CD14-positive monocyte (primary cell): ENCODE data around the gene TTPAL. TPM values are rescaled to one million over a fixed set of nuclear protein-coding genes. Genes with fewer than 3 reads are reported as not detected.

Experiments used
- DNase-seq, 3 donors: peaks; one replicate each; pipeline ENCODE4 v3.0.0-alpha.2; 2011 to 2022
- H2AFZ ChIP-seq: 2 replicates; pipeline ENCODE4 v1.6.0; 2012; ENCODE audit warnings: mild to moderate bottlenecking, low read depth, low read length, inconsistent platforms; ENCODE audit not compliant: insufficient read depth, poor library complexity, severe bottlenecking
- H3K27ac ChIP-seq, 2 donors: 1 replicate in 1 of 2; 2 replicates in 1 of 2; pipeline ENCODE4 v1.5.1; 2012 to 2013; ENCODE audit warnings: low read length in 2 of 2, control low read depth in 1 of 2, inconsistent platforms in 1 of 2, low read depth in 1 of 2, mild to moderate bottlenecking in 1 of 2
- H3K27me3 ChIP-seq, 2 donors: one replicate each; pipeline versions ENCODE4 v1.6.0 to v1.6.1; 2011 to 2013; ENCODE audit warnings: low read length in 2 of 2; ENCODE audit not compliant: control insufficient read depth in 2 of 2, insufficient read depth in 2 of 2
- H3K36me3 ChIP-seq, 2 donors: replicated peaks in 1 of 2; 1 replicate in 1 of 2; 2 replicates in 1 of 2; pipeline versions ENCODE4 v1.5.1 to v1.6.1; 2012 to 2013; ENCODE audit warnings: low read length in 2 of 2, control low read depth in 1 of 2, inconsistent platforms in 1 of 2, mild to moderate bottlenecking in 1 of 2; ENCODE audit not compliant: insufficient read depth in 2 of 2, control insufficient read depth in 1 of 2
- H3K4me1 ChIP-seq, 2 donors: 1 replicate in 1 of 2; 2 replicates in 1 of 2; pipeline versions ENCODE4 v1.5.1 to v1.6.1; 2012 to 2013; ENCODE audit warnings: low read length in 2 of 2, control low read depth in 1 of 2, inconsistent platforms in 1 of 2, mild to moderate bottlenecking in 1 of 2, moderate library complexity in 1 of 2; ENCODE audit not compliant: insufficient read depth in 2 of 2, control insufficient read depth in 1 of 2
- H3K4me2 ChIP-seq: replicated peaks from 2 replicates; pipeline ENCODE3; 2012; ENCODE audit warnings: low read length, moderate library complexity, mild to moderate bottlenecking; ENCODE audit not compliant: poor library complexity, severe bottlenecking; ENCODE audit errors: extremely low read depth
- H3K4me3 ChIP-seq, 3 experiments: fragments of 200-600 bp in 1 of 3; sonication (generic) in 1 of 3; replicated peaks in 1 of 3; 1 replicate in 2 of 3; 2 replicates in 1 of 3; pipeline ENCODE4 v1.5.1; 2011 to 2013; ENCODE audit warnings: low read length in 3 of 3, mild to moderate bottlenecking in 3 of 3, control low read depth in 2 of 3, low read depth in 2 of 3, inconsistent platforms in 1 of 3, moderate library complexity in 1 of 3
- H3K79me2 ChIP-seq: 2 replicates; pipeline ENCODE4 v1.6.0; 2012; ENCODE audit warnings: mild to moderate bottlenecking, control low read depth, inconsistent platforms, low read length, moderate library complexity; ENCODE audit not compliant: insufficient read depth
- H3K9ac ChIP-seq: 2 replicates; pipeline ENCODE4 v1.6.0; 2017; ENCODE audit warnings: low read length, mild to moderate bottlenecking; ENCODE audit not compliant: insufficient read depth, poor library complexity, severe bottlenecking
- H3K9me3 ChIP-seq, 2 donors: replicated peaks in 1 of 2; 1 replicate in 1 of 2; 2 replicates in 1 of 2; pipeline versions ENCODE4 v1.5.1 to v1.6.1; 2012 to 2013; ENCODE audit warnings: low read length in 2 of 2, control low read depth in 1 of 2; ENCODE audit not compliant: control insufficient read depth in 1 of 2, insufficient read depth in 1 of 2
- H4K20me1 ChIP-seq: 2 replicates; pipeline ENCODE4 v1.6.0; 2012; ENCODE audit warnings: mild to moderate bottlenecking, low read length, control low read depth, moderate library complexity; ENCODE audit not compliant: insufficient read depth
- H3K27ac Mint-ChIP-seq, 7 donors: one replicate each; pipeline ENCODE4 v1.8.0; 2020; ENCODE audit warnings: mild to moderate bottlenecking in 7 of 7, mixed read lengths in 7 of 7, moderate library complexity in 6 of 7, inconsistent platforms in 2 of 7
- H3K27me3 Mint-ChIP-seq, 3 donors: one replicate each; pipeline ENCODE4 v1.8.0; 2021 to 2022; ENCODE audit warnings: low read depth in 3 of 3, mild to moderate bottlenecking in 3 of 3, mixed read lengths in 3 of 3, moderate library complexity in 3 of 3, inconsistent platforms in 1 of 3
- H3K36me3 Mint-ChIP-seq, 2 donors: one replicate each; pipeline ENCODE4 v1.8.0; 2020; ENCODE audit warnings: mixed read lengths in 2 of 2, inconsistent platforms in 1 of 2, mild to moderate bottlenecking in 1 of 2
- H3K4me1 Mint-ChIP-seq: one replicate; pipeline ENCODE4 v1.8.0; 2020; ENCODE audit warnings: mild to moderate bottlenecking, mixed read lengths
- H3K4me3 Mint-ChIP-seq, 2 donors: one replicate each; pipeline ENCODE4 v1.8.0; 2020; ENCODE audit warnings: mild to moderate bottlenecking in 2 of 2, mixed read lengths in 2 of 2, moderate library complexity in 1 of 2
- H3K9me3 Mint-ChIP-seq, 7 donors: one replicate each; pipeline ENCODE4 v1.8.0; 2020 to 2022; ENCODE audit warnings: mixed read lengths in 7 of 7, mild to moderate bottlenecking in 6 of 7, moderate library complexity in 6 of 7, inconsistent platforms in 2 of 7
- WGBS: methylation state at CpG from one replicate; pipeline ENCODE4 v1.1.5; 2013; ENCODE audit warnings: missing lambda C conversion rate; ENCODE audit not compliant: insufficient coverage; 5-methylcytosine and 5-hydroxymethylcytosine counted together
- intact Hi-C, 2 donors: fragments of 100-400 bp; cut with micrococcal nuclease; formaldehyde crosslinking; loops; one replicate each; pipeline versions ENCODE4 v1.15.0 to v1.15.1; 2023
- polyA plus RNA-seq, 3 donors: library from polyadenylated mRNA; depleted of rRNA in 1 of 3; unstranded in 2 of 3; stranded (reverse) in 1 of 3; fragments of 300-500 nt in 2 of 3; fragments of >200 nt in 1 of 3; fragmentation: Illumina TruSeq in 2 of 3; gene quantifications; 1 replicate in 2 of 3; 2 replicates in 1 of 3; pipeline ENCODE4 v1.2.3, GENCODE V29; 2012 to 2021
- TF ChIP-seq, protein P1 (sequence below): fragments of 200-600 bp; IDR thresholded peaks from one replicate; pipeline ENCODE4 v1.8.0; 2022; ENCODE audit warnings: antibody characterized with exemption, mild to moderate bottlenecking

The TTPAL gene
- polyA plus RNA-seq, 3 donors, result 1.5 to 4.9 (median 3.0) TPM

DNA sequence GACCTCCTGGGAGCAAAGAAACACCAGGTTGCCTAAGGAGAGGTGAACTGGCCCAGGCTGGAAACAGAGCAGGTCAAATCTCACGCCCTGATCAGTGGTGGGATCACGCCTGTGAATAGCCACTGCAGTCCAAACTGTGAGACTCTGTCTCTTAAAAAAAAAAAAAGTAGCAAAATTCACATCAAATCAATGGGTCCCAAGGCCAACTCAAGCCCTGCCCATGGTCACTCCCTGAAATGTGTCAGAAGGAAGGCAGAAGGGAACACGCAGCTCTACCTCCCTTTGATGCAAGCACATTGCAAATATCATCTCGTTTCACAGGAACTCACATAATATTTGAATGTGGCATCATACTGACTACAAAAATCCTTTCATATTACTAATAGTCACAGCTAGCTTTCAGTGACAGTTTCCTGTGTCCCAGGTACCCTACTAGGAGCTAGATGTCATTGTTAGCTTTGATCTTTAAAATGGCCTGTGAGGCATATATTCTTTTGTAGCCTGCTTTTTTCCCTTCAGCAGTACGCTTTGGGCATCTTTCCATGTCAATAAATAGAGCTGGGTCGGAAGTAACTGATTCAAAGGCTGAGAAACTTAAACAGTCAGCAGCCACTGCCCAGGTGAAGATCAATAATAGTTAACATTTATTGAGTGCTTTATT, 14.4 kb upstream of the TTPAL start:
- DNase-seq, result no peak
- no peaks in the 10 kb centered on the region for H3K4me1 Mint-ChIP-seq
- no peak overlapping the region for H2AFZ ChIP-seq
- H3K27ac Mint-ChIP-seq, result no peak overlapping the region
- no peak overlapping the region for H3K27ac ChIP-seq
- no peak overlapping the region for H3K9ac ChIP-seq
- H3K4me2 ChIP-seq, result no peak overlapping the region
- H3K4me1 ChIP-seq, result no peaks in the 10 kb centered on the region
- H3K9me3 ChIP-seq, result no peaks in the 10 kb centered on the region
- peaks cover 0 to 2% (median 1%) of the 10 kb centered on the region in 3 donors for H3K27me3 Mint-ChIP-seq
- H3K36me3 ChIP-seq, result no peaks in the 10 kb centered on the region
- H3K9me3 Mint-ChIP-seq, result no peaks in the 10 kb centered on the region
- TF ChIP-seq, protein P1, sequence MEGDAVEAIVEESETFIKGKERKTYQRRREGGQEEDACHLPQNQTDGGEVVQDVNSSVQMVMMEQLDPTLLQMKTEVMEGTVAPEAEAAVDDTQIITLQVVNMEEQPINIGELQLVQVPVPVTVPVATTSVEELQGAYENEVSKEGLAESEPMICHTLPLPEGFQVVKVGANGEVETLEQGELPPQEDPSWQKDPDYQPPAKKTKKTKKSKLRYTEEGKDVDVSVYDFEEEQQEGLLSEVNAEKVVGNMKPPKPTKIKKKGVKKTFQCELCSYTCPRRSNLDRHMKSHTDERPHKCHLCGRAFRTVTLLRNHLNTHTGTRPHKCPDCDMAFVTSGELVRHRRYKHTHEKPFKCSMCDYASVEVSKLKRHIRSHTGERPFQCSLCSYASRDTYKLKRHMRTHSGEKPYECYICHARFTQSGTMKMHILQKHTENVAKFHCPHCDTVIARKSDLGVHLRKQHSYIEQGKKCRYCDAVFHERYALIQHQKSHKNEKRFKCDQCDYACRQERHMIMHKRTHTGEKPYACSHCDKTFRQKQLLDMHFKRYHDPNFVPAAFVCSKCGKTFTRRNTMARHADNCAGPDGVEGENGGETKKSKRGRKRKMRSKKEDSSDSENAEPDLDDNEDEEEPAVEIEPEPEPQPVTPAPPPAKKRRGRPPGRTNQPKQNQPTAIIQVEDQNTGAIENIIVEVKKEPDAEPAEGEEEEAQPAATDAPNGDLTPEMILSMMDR, result no peak
- 100% methylated on average over 2 of the region's 6 CpGs for WGBS
- no peaks in the 10 kb centered on the region for H3K27me3 ChIP-seq
- no peaks in the 10 kb centered on the region for H3K36me3 Mint-ChIP-seq
- no peaks in the 10 kb centered on the region for H3K79me2 ChIP-seq
- intact Hi-C loops, result loop anchor here in 1 of 2 donors (10.0 kb wide), 1 partner anchor 76 kb away; no protein-coding TSS in a partner anchor
- H4K20me1 ChIP-seq, result no peaks in the 10 kb centered on the region
- H3K4me3 ChIP-seq, result no peak overlapping the region
- peak overlapping the region in 1 of 2 donors; percentile 9 for H3K4me3 Mint-ChIP-seq

DNA sequence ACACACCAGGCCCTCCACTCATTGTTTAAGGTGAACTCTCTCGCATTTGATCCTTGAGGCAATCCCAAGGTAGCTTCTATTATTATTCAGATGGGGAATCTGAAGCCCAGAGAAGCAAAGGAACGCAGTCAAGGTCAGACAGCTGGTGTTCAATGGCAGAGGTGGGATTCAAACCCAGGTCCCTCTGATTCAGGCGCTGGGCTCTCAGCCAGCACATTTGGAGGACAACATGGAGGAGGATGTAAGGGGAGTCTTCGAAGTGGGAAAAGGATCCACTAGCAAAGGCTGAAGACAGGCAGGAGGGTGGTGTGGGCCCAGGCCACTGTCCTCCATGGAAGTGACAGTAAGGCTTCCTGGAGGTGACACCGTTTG, 13.9 kb upstream of the TTPAL start:
- Mint-ChIP-seq H3K27ac (no peak overlapping the region), H3K36me3 (no peaks in the 10 kb centered on the region), H3K4me3 (no peak overlapping the region), H3K9me3 (no peaks in the 10 kb centered on the region), H3K27me3 (peaks cover 0 to 2% (median 1%) of the 10 kb centered on the region in 3 donors), H3K4me1 (no peaks in the 10 kb centered on the region)
- H3K27me3 ChIP-seq, result no peaks in the 10 kb centered on the region
- TF ChIP-seq, protein P1, result no peak
- no peak overlapping the region for H3K27ac ChIP-seq
- no peak overlapping the region for H2AFZ ChIP-seq
- no peak for DNase-seq
- no peak overlapping the region for H3K4me3 ChIP-seq
- H3K36me3 ChIP-seq, result no peaks in the 10 kb centered on the region
- H3K9ac ChIP-seq, result no peak overlapping the region
- 100% methylated on average over 4 of the region's 5 CpGs for WGBS
- H4K20me1 ChIP-seq, result no peaks in the 10 kb centered on the region
- no peaks in the 10 kb centered on the region for H3K4me1 ChIP-seq
- intact Hi-C loops, result loop anchor here in 1 of 2 donors (10.0 kb wide), 1 partner anchor 77 kb away; no protein-coding TSS in a partner anchor
- no peaks in the 10 kb centered on the region for H3K79me2 ChIP-seq
- no peaks in the 10 kb centered on the region for H3K9me3 ChIP-seq
- H3K4me2 ChIP-seq, result no peak overlapping the region
